Jurkat, Clone E6-1 (cell line): ENCODE measurements around the gene WDR64.
A peak's percentile ranks its signal among the peaks of the same experiment; 100 is the strongest.
"Not testable (repeated sequence)": the region's sequence is repeated elsewhere in the genome, so short reads cannot be mapped to it uniquely, and the experiment has no call there.

ENCODE experiments used
- DNase-seq: peaks from one replicate; pipeline ENCODE4 v3.0.0-alpha.2; 2011; ENCODE audit warnings: low read depth, low spot score
- H3K4me3 ChIP-seq: 2 replicates; pipeline ENCODE4 v1.5.1; 2011; ENCODE audit warnings: mild to moderate bottlenecking, low read length, control low read depth, moderate library complexity

WDR64 gene

DNA sequence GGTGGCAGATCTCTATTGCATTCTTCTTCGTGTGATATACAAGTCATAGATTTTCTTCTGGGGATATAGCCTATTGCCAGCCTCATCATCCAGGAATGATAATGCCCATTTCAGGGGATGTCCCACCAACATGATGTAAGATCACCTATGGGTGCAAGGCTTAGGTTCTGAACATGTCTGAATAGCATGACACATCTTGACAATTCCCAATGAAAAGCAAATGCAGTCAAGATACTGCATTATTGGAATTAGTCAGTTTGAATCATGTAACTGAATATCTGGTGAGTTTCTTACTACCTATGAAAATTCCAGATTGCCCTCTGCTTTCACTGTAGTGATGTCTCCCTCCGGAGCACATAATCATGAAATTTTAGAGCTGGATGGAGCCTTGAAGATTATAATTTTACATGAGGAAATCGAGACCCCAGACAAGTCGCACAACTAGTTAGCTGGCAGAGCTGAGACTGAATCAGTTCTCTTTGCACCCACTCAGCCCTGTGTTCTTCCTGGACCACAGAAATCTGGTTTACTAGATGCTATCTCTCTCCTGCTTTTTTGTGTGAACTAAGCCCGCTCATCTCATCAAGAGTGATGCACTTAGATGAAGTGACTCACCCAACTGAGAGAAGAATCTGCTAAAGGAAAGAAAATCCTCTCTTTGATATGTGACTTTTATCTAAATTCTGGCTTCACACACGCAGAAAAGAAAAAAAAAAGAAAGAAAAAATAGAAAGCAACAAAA lies 65.0 kb downstream of the WDR64 start:
- DNase-seq = peak; percentile 46
- H3K4me3 ChIP-seq = no peak overlapping the region

DNA sequence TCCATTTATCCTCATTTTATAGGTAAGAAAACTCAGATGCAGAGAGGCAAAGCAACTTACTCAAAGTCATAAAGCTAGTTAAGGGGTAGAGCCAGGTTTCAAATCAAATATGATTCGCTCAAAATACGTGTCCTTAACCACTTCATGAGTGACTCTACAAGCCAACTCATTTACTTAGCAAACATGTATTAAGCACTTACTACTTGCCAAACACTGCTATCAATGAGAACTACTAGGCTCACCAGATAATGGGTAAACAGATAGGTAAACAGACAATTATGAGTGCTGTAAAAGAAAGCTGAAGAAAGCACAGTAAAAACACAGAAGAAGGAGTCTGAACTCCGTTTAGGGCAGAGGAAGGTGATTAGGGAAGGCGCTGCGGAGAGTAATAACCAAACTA lies 65.9 kb downstream of the WDR64 start:
- no peak overlapping the region for H3K4me3 ChIP-seq
- DNase-seq = no peak

DNA sequence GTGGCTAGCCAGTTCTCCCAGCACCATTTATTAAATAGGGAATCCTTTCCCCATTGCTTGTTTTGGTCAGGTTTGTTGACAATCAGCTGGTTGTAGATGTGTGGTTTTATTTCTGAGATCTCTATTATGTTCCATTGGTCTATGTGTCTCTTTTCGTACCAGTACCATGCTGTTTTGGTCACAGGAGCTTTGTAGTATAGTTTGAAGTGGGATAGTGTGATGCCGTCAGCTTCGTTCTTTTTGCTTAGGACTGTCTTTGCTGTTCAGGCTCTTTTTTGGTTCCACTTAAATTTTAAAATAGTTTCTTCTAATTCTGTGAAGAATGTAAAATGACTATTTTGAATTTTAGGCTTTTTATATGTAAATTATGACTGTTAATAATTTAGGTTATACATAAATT lies 68.9 kb downstream of the WDR64 start:
- H3K4me3 ChIP-seq = no peak overlapping the region
- DNase-seq = no peak

DNA sequence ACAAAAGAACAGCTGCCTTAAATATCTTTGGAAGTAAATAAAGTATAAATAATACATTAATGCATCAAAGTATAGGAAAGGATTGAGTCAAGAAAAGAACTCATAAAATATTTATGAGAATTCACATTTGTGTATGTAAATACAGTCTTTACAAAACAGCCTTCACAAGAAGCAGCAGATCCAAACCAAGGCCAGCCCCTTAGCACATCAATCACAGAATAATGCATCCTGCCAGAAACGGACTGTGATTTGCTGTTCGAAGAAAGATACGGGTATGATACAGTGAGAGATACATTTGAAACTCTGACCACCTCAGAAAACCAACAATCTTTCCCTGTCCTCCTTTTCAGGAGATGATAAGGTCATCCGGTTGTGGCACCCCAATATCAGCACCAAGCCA lies 70.9 kb downstream of the WDR64 start:
- no peak overlapping the region for H3K4me3 ChIP-seq
- no peak for DNase-seq

DNA sequence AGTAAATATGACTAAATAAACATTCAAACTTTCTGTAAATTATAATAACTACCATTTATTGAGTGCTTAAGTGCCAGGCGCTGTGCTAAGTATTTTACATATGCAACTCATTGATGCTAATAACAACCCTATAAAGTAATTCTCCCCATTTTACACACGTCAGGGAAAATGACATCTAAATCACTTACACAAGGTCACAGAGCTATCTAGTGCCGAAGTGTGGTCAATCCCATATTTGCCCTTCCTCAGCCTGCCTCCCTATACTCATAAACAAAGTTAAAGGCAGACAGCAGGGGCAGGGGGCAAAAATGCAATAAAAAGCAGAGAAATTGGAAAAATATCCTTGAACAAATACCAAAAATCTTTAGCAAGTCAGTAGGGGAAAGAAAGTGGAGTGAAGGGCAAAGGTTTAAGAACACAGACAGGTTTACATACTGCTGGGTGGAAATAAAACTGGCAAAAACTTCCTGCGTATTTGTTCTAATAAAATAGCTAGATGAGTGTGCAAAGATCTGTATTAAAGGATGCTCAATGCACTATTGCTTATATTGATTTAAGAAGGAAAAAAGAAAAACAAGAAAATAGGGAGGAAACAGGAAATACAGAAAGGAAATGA lies 72.8 kb downstream of the WDR64 start:
- H3K4me3 ChIP-seq = no peak overlapping the region
- DNase-seq = no peak

DNA sequence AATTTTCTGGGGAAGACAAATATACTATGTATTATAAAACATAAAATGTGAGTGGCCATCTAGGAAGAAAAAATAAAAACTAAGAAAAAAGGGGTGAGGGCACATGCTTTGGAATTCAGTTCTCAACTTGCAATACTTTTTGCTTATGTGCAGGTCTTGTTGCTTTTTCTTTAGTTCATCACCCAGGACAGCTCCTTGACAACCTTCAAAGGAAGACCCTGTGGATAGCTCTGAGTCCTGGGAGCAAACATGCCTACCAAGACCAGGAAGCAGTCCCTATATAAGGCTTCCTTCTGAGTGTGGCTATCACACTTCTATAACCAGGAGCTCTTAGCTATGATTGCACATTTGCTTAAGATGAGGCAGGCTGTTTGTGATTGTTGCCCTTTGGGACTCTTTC lies 78.0 kb downstream of the WDR64 start:
- no peak for DNase-seq
- no peak overlapping the region for H3K4me3 ChIP-seq

DNA sequence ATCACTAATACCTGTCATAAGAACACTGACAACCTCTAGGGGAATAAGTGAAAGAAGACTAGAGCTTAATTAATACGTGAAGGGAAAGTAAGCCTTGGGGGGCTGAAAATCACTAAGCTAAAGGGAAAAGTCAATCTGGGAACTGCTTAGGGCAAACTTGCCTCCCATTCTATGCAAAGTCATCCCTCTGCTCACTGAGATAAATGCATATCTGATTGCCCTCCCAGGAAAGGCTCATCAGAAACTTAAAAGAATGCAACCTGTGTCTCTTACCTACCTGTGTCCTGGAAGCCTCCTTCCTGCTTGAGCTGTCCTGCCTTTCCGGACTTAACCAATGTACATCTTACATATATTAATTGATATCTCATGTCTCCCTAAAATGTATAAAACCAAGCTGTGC lies 81.8 kb downstream of the WDR64 start:
- DNase-seq = no peak
- no peak overlapping the region for H3K4me3 ChIP-seq

DNA sequence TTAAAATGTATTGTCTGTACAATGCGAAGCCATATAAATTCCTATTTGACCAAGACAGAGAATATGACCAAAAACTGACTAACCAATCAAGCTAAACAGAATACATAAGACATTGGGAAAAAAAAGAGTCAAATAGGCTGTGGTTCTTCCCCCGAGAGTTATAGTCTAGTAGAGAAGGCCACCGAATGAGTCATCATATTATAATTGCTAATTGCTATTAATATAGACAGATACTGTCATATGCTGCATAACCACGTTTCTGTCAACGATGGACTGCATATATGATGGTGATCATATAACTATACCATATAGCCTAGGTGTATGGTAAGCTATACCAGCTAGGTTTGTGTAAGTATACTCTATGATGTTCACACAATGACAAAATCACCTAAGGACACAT lies 82.5 kb downstream of the WDR64 start:
- no peak for DNase-seq
- no peak overlapping the region for H3K4me3 ChIP-seq

DNA sequence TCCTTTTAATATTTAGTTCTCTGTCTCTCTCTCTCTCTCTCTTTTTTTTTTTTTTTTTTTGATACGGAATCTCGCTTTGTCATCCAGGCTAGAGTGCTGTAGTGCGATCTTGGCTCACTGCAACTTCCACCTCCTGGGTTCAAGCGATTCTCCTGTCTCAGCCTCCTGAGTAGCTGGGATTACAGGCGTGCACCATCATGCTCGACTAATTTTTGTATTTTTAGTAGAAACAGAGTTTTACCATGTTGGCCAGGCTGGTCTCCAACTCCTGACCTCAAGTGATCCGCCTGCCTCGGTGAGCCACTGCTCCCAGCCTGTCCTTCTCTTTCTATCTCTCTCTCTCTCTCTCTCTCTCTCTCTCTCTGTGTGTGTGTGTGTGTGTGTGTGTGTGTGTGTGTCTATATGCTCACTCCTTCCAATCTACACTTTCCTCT lies 83.4 kb downstream of the WDR64 start:
- DNase-seq, H3K4me3 ChIP-seq: not testable (repeated sequence)

DNA sequence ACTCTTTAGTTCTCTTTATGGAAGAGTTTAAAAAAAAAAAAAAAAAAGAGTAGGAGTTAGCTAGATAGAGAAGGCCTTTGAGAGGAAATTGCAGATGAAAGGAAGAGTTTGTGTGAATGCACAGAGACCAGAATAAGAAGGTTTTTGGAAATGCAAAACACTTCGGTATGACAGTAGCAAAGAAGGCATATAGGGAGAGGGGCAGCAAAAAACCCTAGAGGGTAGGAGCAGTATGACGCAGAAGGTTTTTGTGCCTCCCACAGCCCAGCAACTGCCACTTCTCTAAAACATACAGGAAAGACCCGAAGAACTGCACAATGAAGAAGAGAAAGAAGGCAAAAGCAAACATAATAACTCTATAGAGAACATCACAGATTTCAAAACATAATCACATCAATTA lies 84.3 kb downstream of the WDR64 start:
- DNase-seq = no peak
- no peak overlapping the region for H3K4me3 ChIP-seq

DNA sequence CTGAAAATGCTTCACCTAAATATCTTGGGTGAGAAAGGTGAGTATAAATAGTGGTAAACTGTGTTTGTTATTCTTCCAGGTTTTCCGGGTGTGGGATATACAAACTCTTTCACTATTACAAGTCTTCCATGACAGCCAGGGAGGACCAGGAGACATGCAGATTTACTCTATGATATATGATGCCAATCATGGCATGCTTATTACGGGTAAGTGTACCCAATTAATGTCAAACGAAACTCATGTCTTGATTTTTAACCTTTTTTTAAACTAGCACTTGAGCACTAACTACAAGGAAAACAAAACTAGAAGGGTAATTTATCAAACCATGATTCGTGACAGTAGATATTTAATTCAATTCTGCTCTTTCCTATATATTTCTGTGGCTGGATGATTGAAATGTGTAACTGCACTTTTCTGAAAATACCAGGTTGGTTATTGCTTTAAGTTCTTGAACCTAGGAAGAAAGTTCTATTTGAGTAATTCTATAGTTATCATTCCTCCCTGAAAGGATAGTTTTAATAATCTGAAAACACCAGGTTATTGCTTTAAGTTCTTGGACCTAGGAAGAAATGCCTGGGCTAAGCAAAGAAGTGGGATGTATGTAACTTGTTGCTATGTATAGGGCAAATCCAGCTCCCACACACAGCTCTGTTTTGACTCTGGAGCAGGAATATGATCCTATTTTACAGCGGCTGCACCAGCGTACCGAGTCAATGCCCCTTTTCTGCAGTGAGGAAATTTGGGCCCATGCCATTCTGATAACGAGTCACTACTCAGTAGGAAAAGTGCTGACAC lies 86.4 kb downstream of the WDR64 start:
- no peak for DNase-seq
- no peak overlapping the region for H3K4me3 ChIP-seq

DNA sequence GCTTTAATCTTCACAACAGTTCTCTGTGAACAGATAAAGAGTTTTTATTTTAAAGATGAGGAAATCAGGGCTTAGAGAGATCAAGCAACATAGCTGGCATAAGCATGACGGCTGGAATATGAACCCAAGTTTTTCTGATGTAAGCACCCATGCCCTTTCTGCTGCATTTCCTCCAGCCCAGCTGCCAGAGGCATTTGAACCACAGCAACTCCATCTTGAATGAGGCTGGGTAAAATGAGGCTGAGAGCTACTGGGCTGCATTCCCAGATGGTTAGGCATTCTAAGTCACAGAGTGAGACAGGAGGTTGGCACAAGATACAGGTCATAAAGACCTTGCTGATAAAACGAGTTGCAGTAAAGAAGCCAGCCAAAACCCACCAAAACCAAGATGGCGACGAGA lies 90.0 kb downstream of the WDR64 start:
- no peak overlapping the region for H3K4me3 ChIP-seq
- DNase-seq = no peak

DNA sequence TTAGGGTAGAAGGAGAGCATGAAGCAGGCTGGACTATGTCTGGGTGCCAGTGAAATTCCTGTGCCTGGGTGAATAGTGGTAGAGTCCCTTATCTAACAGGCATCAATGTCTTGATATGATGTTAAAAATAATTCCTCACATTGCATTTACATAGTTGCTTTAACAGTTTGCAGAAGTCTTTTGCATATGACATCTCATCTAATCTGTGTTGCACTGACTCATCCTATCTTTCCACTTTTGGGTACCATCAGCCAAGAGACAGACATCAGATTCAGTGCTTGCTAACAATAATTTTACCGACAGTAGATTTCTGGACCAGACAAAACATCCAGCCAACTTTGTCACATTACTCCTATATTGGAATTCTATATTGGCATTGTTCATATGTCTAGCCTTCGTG lies 92.5 kb downstream of the WDR64 start:
- no peak for DNase-seq
- no peak overlapping the region for H3K4me3 ChIP-seq

DNA sequence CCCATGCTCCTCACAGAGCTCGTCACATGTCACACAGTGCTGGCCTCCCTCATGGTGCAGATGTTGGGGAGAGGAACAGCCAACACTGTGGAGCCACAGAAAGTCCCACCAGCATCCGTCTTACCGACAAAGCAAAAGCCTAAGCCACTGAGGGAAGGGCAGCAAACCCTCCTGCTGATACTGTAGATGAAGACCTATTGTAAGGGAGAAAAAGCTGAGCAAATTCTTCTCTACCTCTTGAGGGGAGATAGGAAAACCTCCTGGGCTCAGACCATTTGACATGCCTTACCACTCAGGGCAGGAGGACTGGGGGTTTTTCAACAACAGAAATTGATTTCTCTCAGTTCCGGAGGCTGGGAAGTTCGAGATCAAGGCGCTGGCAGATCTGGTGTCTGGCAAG lies 95.9 kb downstream of the WDR64 start:
- H3K4me3 ChIP-seq = no peak overlapping the region
- no peak for DNase-seq

DNA sequence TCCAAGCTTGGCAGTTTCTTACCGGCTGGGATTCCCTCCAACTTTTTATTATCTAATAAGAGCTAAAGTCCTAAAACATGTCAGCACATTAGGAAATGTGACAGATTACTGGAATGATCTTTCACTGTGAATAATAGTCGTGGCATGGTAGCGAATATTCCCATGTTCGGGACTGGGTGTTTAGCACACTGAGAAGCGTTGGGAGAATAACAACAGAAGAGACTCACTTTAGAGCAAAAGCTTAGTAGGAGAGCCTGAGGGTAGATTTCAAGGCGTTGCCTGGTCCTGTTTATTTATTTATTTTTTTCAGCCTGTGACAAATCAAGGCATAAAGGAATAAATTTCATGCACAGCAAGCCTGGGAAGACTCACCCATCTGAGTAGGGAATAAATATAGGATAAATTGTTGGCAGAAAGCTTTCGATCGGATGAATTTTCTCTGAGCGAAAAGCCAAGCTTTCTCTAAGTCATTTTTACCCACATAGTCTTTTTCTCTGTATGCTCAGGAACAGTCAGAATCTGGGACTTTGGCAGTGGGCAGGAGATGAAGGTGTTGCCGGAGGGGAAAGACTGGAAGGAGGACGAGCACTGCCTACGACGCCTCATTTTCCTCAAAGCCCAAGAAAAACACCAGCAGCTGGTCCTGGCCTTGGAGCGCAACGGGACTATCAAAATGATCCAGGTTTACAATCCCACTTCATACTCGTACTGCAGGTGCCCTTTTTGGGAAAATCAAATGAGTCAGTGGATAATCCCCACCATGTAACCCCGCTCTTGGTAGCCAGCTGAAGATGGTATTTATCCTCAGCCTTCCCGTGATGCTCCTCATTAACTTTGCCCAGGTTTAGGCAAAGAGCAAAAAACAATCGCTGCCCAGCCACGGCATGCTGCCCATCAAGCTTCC lies 97.2 kb downstream of the WDR64 start:
- DNase-seq = no peak
- H3K4me3 ChIP-seq = no peak overlapping the region

DNA sequence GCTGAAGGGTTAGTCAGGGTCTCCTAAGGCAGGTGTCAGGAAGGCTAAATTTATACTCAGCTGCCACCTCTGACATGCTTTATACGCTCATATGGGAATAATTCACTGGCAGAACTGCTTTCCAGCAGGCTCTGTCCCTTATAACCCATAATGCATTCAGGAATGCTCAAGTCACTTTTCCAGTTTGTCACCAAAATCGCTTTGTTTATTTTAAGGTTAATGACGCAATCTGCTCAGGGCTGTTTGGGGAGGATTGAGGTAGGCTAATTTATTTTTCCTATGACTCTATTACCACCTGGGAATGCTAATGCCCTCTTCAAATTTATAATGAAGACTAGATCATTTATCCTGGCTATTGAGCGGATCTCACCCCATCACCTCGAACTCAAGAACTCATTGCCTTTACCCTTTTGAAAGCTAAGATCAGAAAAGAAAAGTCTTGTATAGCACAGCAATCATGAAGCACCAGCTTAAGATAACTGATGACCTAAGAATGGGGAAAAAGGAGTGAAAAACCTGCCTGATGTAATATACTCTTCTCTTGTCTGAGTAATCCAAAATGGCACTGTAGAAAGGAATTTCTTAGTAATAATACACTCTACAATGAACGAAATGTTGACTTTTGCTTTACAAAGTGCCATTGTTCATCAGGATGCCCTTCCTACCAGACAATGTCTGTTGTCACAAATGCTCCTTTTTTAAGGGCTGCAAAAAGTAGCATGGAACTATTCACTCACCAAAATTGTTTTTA lies 98.0 kb downstream of the WDR64 start:
- no peak for DNase-seq
- no peak overlapping the region for H3K4me3 ChIP-seq

DNA sequence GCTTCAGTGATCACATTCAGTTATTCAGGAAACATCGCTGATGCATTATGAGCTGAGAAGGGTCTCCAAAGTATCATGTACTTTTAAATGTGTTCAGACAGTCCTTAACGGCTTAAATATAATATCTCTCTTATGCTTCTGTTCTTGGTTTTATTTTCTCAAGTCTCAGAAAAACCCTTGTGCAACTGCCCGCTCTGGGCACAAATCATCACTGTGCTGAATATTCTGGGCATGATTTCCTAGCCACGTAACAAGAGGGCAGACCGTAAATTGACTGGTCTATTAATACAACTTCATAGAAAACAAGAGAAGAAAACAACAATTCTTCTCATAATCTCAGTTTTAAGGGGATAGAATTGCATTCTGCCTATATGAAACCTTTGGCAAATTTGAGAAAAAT lies 99.4 kb downstream of the WDR64 start:
- no peak overlapping the region for H3K4me3 ChIP-seq
- DNase-seq = no peak

DNA sequence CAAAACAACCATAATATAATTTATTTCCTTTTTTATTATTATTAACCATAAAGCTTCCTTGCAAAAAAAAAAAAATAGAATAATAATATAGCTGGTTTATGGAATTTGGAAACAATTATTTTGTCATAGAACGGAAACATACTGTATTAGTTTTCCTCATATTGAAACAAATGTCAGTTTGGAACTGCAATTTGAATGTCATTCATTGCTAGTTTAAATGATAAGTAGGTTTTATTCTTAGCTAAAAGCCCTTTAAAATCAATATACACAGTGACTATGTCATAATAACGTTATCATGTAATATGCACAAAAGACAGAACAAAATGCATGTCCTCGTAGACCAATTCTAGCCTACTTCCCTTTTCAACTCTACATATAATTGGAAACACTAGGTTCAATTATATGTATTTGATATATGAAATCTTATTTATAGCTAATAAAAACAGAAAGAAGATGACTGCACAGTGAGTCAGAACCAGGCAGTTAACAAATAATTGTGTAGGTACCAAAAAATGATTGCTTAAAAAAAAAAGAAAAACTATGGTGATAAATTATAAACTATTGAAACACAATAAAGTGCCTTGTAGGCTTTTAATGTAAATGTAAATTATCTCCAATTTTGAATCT lies 110.7 kb downstream of the WDR64 start:
- no peak overlapping the region for H3K4me3 ChIP-seq
- DNase-seq = no peak
